Subcutaneous abdominal adipose tissue (tissue), 5 donors: ENCODE data around the gene MLIP.

Experiments used
- H3K27ac ChIP-seq: one replicate; pipeline ENCODE4 v1.7.0; 2013; ENCODE audit warnings: low read depth, mild to moderate bottlenecking, inconsistent platforms, low read length, moderate library complexity
- H3K27me3 ChIP-seq, 5 donors: one replicate each; pipeline ENCODE4 v1.7.0; 2013; ENCODE audit warnings: low read length in 5 of 5, inconsistent platforms in 1 of 5; ENCODE audit not compliant: control insufficient read depth in 5 of 5, insufficient read depth in 4 of 5
- H3K36me3 ChIP-seq, 5 donors: one replicate each; pipeline ENCODE4 v1.7.0; 2013; ENCODE audit warnings: low read length in 5 of 5; ENCODE audit not compliant: control insufficient read depth in 5 of 5, insufficient read depth in 5 of 5
- H3K4me1 ChIP-seq, 5 donors: one replicate each; pipeline ENCODE4 v1.7.0; 2013; ENCODE audit warnings: low read length in 5 of 5, mild to moderate bottlenecking in 3 of 5, moderate library complexity in 1 of 5; ENCODE audit not compliant: control insufficient read depth in 5 of 5, insufficient read depth in 5 of 5
- H3K4me3 ChIP-seq, 5 donors: one replicate each; pipeline ENCODE4 v1.7.0; 2013; ENCODE audit warnings: low read length in 5 of 5, low read depth in 1 of 5
- H3K9ac ChIP-seq, 5 donors: one replicate each; pipeline ENCODE4 v1.7.0; 2013; ENCODE audit warnings: low read length in 5 of 5, mild to moderate bottlenecking in 4 of 5, moderate library complexity in 3 of 5
- H3K9me3 ChIP-seq, 5 donors: one replicate each; pipeline ENCODE4 v1.7.0; 2013; ENCODE audit warnings: low read length in 5 of 5; ENCODE audit not compliant: control insufficient read depth in 5 of 5
- donor health status: healthy.
- donor health status: healthy.
- donor health status: healthy.
- donor health status: healthy.
- donor health status: healthy.

MLIP gene

DNA sequence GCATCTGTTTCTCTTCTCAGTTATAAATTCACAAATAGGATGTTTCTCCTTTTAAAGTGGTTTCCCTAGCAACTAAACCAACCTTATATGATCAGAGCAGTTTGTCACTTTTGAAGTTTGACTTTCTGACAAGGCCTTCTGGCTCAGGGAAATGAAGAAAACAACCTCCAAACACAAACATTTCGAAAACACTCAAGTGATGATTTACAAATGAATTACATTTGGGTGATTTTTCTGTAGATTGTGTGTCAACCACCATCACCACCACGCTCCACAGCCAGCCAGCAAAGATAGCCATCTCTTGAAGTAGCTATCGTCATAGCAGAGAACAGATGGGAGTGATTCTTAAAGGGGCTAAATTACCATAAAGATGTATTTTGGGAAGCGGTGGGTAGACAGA is 16.5 kb upstream of the MLIP start:
- Histone ChIP-seq H3K4me1 (peaks cover 0 to 4% (median 0%) of the 10 kb centered on the region in 5 donors), H3K9me3 (peaks cover 0 to 4% (median 0%) of the 10 kb centered on the region in 5 donors), H3K9ac (no peak overlapping the region), H3K36me3 (no peaks in the 10 kb centered on the region), H3K27me3 (no peaks in the 10 kb centered on the region), H3K27ac (no peak overlapping the region), H3K4me3 (no peak overlapping the region)

DNA sequence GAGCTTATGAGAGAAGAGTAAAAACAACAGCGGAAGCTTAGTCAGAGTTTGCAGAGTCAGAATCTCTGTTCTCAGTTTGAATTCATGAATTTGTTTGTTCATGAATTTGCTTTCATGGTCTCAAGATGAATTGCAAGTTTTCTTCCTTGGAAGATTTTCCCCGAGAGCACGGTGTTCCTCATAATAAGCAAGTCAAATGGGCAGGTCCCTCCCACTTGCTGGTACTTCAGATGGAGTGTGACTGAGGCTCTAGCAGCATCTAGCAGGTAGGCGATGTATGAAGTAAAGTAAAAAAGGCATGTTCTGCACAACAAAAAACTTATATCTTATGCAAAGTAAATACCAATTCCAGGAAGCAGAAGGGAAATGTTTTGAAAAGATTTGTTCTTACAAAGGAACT is 15.5 kb upstream of the MLIP start:
- H3K36me3 ChIP-seq, result no peaks in the 10 kb centered on the region
- no peak overlapping the region for H3K4me3 ChIP-seq
- H3K27me3 ChIP-seq, result no peaks in the 10 kb centered on the region
- H3K4me1 ChIP-seq, result peaks cover 0 to 4% (median 0%) of the 10 kb centered on the region in 5 donors
- no peak overlapping the region for H3K9ac ChIP-seq
- H3K27ac ChIP-seq, result no peak overlapping the region
- H3K9me3 ChIP-seq, result peaks cover 0 to 4% (median 0%) of the 10 kb centered on the region in 5 donors

DNA sequence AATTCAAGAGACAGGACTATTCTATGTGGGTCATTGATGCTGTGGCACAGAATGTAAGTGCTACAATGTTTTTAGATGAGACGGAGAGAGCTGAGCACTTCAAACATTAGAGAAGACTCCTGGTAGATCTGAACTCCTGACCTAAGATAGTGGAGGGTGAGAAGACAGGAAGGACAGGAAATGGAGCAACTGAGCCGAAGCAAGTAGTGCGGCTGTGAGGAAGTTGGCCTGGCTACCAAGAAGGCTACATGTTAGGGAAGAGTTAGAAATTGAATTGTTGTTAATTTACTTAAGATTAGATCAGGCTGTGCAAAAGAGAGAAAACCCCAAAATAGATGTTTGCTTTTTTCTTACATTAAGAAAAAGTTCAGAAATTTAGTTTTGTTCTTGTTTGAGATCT is 14.4 kb upstream of the MLIP start:
- H3K27me3 ChIP-seq, result no peaks in the 10 kb centered on the region
- no peak overlapping the region for H3K4me3 ChIP-seq
- H3K27ac ChIP-seq, result no peak overlapping the region
- H3K9ac ChIP-seq, result no peak overlapping the region
- peaks cover 0 to 4% (median 0%) of the 10 kb centered on the region in 5 donors for H3K9me3 ChIP-seq
- H3K36me3 ChIP-seq, result no peaks in the 10 kb centered on the region
- H3K4me1 ChIP-seq, result peaks cover 0 to 4% (median 0%) of the 10 kb centered on the region in 5 donors

GRCh38 chr6:54097753-54098152 is 13.5 kb upstream of the MLIP start:
- no peak overlapping the region for H3K27ac ChIP-seq

DNA sequence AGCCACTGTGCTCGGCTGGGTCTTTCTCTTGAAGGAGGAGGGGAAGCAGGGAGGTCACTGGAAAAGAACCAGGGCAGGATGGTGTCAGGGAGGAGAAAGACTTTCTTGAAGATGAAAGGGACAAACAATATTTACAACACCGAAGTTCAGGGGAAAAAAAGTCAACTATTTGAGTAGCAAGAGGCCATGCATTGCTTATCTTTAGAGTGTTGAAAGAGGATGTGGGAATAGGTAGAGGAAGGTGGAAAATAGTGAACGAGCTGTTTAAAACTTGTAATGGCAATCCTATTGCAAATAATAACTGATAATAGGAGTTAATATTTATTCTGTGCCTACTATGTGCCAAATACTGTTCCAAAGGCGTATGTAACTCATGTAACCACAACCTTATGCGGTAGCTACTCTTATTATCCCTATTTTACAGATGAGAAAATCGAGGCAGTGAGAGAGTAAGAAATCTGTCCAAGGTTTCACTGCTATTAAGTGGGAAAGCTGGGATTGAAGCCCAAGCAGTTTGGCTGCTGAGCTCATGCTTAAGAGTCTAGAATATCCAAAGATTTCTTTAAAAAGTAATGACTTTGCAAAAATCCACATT is 12.7 kb upstream of the MLIP start:
- H3K9me3 ChIP-seq, result peaks cover 0 to 4% (median 0%) of the 10 kb centered on the region in 5 donors
- H3K9ac ChIP-seq, result no peak overlapping the region
- no peak overlapping the region for H3K27ac ChIP-seq
- H3K4me1 ChIP-seq, result peaks cover 0 to 6% (median 0%) of the 10 kb centered on the region in 5 donors
- H3K4me3 ChIP-seq, result no peak overlapping the region
- H3K27me3 ChIP-seq, result no peaks in the 10 kb centered on the region
- H3K36me3 ChIP-seq, result no peaks in the 10 kb centered on the region

More at GRCh38 chr6:54097753-54098152, 13.5 kb upstream of the MLIP start:
- Histone ChIP-seq H3K4me1 (peaks cover 0 to 4% (median 0%) of the 10 kb centered on the region in 5 donors), H3K9me3 (peaks cover 0 to 4% (median 0%) of the 10 kb centered on the region in 5 donors), H3K9ac (no peak overlapping the region), H3K4me3 (no peak overlapping the region), H3K27me3 (no peaks in the 10 kb centered on the region), H3K36me3 (no peaks in the 10 kb centered on the region)

DNA sequence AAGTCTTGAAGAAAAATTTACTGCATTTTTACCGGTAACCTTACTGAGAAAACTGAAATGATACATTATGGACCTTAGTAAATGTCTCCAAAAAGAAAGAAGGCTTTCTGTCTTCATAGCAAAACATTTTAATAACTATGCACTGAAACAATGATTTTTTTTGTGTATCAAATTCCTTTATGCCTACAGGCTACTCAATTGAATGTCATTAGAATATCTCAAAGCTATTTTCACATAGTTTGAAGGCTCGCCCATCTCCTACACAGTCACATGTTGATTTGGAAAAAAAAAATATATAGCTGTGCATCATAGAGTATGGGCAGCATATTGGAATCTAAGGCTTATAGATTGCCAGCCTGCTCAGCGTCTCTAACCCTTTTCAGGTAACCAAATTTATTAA is 12.0 kb upstream of the MLIP start:
- Histone ChIP-seq H3K36me3 (no peaks in the 10 kb centered on the region), H3K27me3 (no peaks in the 10 kb centered on the region), H3K9ac (no peak overlapping the region), H3K27ac (no peak overlapping the region), H3K9me3 (peaks cover 0 to 4% (median 0%) of the 10 kb centered on the region in 5 donors), H3K4me3 (no peak overlapping the region), H3K4me1 (peaks cover 0 to 6% (median 0%) of the 10 kb centered on the region in 5 donors)

DNA sequence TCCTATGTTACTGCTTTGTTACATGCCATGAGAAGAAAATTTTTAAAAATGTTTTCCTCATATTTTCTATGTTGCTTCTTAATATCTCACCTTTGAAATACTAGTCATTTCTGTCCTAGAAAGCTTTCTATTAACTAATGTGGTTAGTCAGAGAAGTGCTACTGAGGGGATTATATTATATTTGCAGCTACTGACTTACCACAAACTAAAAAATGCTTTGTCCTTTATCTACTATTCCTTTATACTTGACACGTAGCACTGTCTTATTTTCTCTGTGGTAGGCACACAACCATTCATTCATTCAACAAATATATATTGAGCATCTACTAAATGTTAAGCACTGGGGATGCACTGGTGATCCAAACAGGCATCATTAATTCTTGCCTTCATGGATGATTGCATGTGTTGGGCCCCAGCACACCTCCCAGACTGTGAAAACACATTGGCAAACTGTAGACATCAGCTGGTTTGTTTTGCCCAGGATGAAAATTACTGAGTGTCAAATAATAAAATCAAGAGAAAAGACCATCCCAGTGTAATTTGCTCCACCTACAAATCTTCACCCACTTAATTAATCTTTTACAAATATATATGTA is 10.7 kb upstream of the MLIP start:
- Histone ChIP-seq H3K4me3 (no peak overlapping the region), H3K4me1 (peaks cover 0 to 6% (median 0%) of the 10 kb centered on the region in 5 donors), H3K36me3 (no peaks in the 10 kb centered on the region), H3K9me3 (peaks cover 0 to 4% (median 0%) of the 10 kb centered on the region in 5 donors), H3K27ac (no peak overlapping the region), H3K27me3 (no peaks in the 10 kb centered on the region), H3K9ac (no peak overlapping the region)

- Histone ChIP-seq H3K27ac (no peak overlapping the region), H3K4me1 (peaks cover 0 to 7% (median 0%) of the 10 kb centered on the region in 5 donors), H3K36me3 (no peaks in the 10 kb centered on the region), H3K4me3 (no peak overlapping the region), H3K9ac (no peak overlapping the region), H3K9me3 (no peaks in the 10 kb centered on the region), H3K27me3 (no peaks in the 10 kb centered on the region)
Measured at GRCh38 chr6:54102238-54102637, 9.0 kb upstream of the MLIP start.

DNA sequence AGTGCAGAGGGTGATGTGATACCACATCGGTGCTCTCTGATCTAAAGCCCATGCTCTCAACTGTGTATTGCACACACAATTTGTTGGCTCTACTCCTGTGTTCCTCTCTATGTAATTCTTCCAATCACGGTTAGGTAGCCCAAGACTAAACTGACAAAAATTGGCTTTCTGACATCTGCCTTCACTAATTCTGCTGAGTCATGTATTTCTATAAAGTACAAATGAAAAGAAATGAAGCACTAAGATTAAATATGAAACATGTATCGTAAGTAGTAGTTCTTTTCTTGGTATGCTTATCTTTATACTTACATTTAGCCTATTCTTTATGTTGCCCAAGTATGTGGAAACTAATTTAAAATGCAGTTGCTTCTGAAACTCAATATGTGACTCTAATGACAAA is 7.7 kb upstream of the MLIP start:
- Histone ChIP-seq H3K4me3 (no peak overlapping the region), H3K9ac (no peak overlapping the region), H3K27me3 (no peaks in the 10 kb centered on the region), H3K9me3 (no peaks in the 10 kb centered on the region), H3K27ac (no peak overlapping the region), H3K4me1 (peaks cover 0 to 12% (median 8%) of the 10 kb centered on the region in 5 donors), H3K36me3 (no peaks in the 10 kb centered on the region)

DNA sequence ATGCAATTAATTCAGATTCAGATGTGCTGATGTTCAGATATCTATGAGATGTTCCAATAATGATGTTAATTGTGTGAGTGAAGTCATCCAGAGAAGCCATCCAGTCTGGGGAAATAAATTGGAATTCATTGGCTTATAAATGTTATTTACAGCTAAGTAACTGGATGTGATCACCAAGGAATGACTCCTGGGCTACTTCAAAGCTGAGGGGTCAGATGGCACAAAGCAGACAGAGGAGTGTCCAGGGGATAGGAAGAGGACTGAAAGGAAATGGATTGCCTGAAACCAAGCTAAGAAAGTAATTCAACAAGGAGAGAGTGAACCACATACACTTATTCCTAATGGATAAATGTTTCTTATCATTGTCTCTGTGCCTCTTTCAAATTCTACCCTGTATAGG is 4.5 kb upstream of the MLIP start:
- H3K4me1 ChIP-seq, result peaks cover 0 to 12% (median 8%) of the 10 kb centered on the region in 5 donors
- H3K9me3 ChIP-seq, result no peaks in the 10 kb centered on the region
- H3K9ac ChIP-seq, result no peak overlapping the region
- no peaks in the 10 kb centered on the region for H3K36me3 ChIP-seq
- H3K4me3 ChIP-seq, result no peak overlapping the region
- no peaks in the 10 kb centered on the region for H3K27me3 ChIP-seq
- H3K27ac ChIP-seq, result no peak overlapping the region
